ENCODE data around the gene PPTC7.
"Not testable (repeated sequence)": the region's sequence is repeated elsewhere in the genome, so short reads cannot be mapped to it uniquely, and the experiment has no call there.

The PPTC7 gene

GRCh38 chr12:110582276-110583136, 612 bp downstream of the PPTC7 start:
- DNase-seq = no peak

- no peak for DNase-seq
Observed at GRCh38 chr12:110581931-110582275, 1.2 kb downstream of the PPTC7 start.

- DNase-seq = no peak
Observed at GRCh38 chr12:110579535-110580253, 3.4 kb downstream of the PPTC7 start.

- no peak for DNase-seq
Observed at GRCh38 chr12:110578694-110579534, 4.2 kb downstream of the PPTC7 start.

GRCh38 chr12:110577864-110578693, 5.0 kb downstream of the PPTC7 start:
- no peak for DNase-seq

GRCh38 chr12:110576504-110576903, 6.6 kb downstream of the PPTC7 start:
- DNase-seq = no peak

- DNase-seq = no peak
Observed at GRCh38 chr12:110575326-110575725, 7.8 kb downstream of the PPTC7 start.

- not testable (repeated sequence) for DNase-seq
Observed at GRCh38 chr12:110574717-110575230, 8.3 kb downstream of the PPTC7 start.

GRCh38 chr12:110574044-110574443, 9.1 kb downstream of the PPTC7 start:
- no peak for DNase-seq

GRCh38 chr12:110570798-110571197, 12.3 kb downstream of the PPTC7 start:
- not testable (repeated sequence) for DNase-seq

- DNase-seq = not testable (repeated sequence)
Observed at GRCh38 chr12:110569838-110570237, 13.3 kb downstream of the PPTC7 start.

- no peak for DNase-seq
Observed at GRCh38 chr12:110568752-110569151, 14.4 kb downstream of the PPTC7 start.

- DNase-seq = no peak
Observed at GRCh38 chr12:110566993-110567392, 16.1 kb downstream of the PPTC7 start.

GRCh38 chr12:110565894-110566871, 16.9 kb downstream of the PPTC7 start:
- DNase-seq = no peak

- DNase-seq = no peak
Observed at GRCh38 chr12:110564471-110564991, 18.6 kb downstream of the PPTC7 start.

- DNase-seq = no peak
Observed at GRCh38 chr12:110563702-110564470, 19.2 kb downstream of the PPTC7 start.

GRCh38 chr12:110562386-110562785, 20.7 kb downstream of the PPTC7 start:
- DNase-seq = not testable (repeated sequence)

- no peak for DNase-seq
Observed at GRCh38 chr12:110561471-110562201, 21.5 kb downstream of the PPTC7 start.

GRCh38 chr12:110560946-110561345, 22.2 kb downstream of the PPTC7 start:
- DNase-seq = no peak

Measured in DMS79 (cell line).